ENCODE measurements around the gene C2CD4D. TPM values are rescaled to one million over a fixed set of nuclear protein-coding genes. Genes with fewer than 3 reads are reported as not detected.

C2CD4D gene
- total and polyA plus RNA-seq, 2 donors (not counting 1 experiment from before 2014, with no cell fraction given) = 0.07 TPM; not detected in 1

DNA sequence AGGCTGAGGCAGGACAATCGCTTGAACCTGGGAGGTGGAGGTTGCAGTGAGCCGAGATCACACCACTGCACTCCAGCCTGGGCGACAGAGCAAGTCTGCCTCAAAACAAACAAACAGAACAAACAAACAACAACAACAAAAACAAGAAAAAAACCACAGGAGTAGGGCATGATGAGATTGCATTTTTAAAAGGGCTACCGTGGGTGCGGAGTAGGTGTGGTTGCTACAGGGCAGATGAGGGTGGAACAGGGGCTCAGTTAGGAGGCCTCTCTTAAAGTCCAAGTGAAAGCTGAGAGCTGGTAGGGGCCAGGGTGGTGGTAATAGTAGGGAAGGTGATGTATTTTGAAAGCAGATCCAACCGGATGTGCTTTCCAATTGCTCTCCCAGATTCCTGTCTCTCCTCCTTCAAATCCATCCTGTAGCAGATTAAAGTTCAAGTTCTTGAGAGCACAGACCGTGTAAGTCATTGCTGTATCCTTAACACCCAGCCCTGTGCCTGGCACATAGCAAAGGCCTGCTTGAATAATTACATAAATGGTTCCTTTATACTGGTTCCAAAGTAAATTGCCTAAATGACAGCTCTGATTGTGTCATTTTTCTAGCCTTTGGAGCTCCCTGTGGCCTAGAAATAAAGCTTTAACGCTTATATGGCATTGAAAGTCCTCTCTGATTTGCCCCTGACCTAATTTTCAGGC is 30.2 kb downstream of the C2CD4D start:
- Histone ChIP-seq H3K27ac (ENCODE audit: low read length in 2 of 2) (no peak overlapping the region), H3K27me3 (replicated peaks in 1 of 4; ENCODE audit: control extremely low read depth in 1 of 4, control insufficient read depth in 3 of 4, insufficient read depth in 4 of 4, low read length in 3 of 4) (no peaks in the 10 kb centered on the region), H3K9me3 (ENCODE audit: control extremely low read depth in 1 of 3, control insufficient read depth in 2 of 3, insufficient read depth in 1 of 3, low read length in 2 of 3) (no peaks in the 10 kb centered on the region), H3K4me3 (ENCODE audit: control extremely low read depth in 1 of 5, extremely low read depth in 1 of 5, insufficient read depth in 1 of 5, low read depth in 2 of 5, low read length in 4 of 5) (no peak overlapping the region), H3K9ac (ENCODE audit: low read length) (no peak overlapping the region), H3K79me2 (ENCODE audit: control insufficient read depth, insufficient read depth, low read length) (no peaks in the 10 kb centered on the region), H3K4me1 (ENCODE audit: control insufficient read depth in 2 of 2, insufficient read depth in 2 of 2, low read length in 2 of 2) (peaks cover 2 to 3% of the 10 kb centered on the region in 2 donors), H4K20me1 (ENCODE audit: control insufficient read depth, insufficient read depth, low read length, poor library complexity, severe bottlenecking) (no peaks in the 10 kb centered on the region), H3K36me3 (replicated peaks in 1 of 2; ENCODE audit: control extremely low read depth in 1 of 2, control insufficient read depth in 1 of 2, extremely low read depth in 1 of 2, insufficient read depth in 2 of 2, low read length in 1 of 2) (no peaks in the 10 kb centered on the region), H3K4me2 (replicated peaks; ENCODE audit: low read depth, low read length, poor library complexity, severe bottlenecking) (no peak overlapping the region), H2AFZ (ENCODE audit: insufficient read depth, low read depth, low read length, poor library complexity, severe bottlenecking) (no peak overlapping the region)
- Mint-ChIP-seq H3K9me3 (ENCODE audit: insufficient read depth) (no peaks in the 10 kb centered on the region), H3K27me3 (peaks cover 15% of the 10 kb centered on the region), H3K4me3 (no peak overlapping the region), H3K27ac (no peak overlapping the region), H3K4me1 (peaks cover 4% of the 10 kb centered on the region)
- intact Hi-C loops (cut with micrococcal nuclease) = no loop called here
- ATAC-seq (ENCODE audit: low read depth) = no peak
- CTCF ChIA-PET = no interaction called here
- TF ChIP-seq EZH2 (IDR thresholded peaks at IDR 0.05; ENCODE audit: borderline replicate concordance, insufficient read depth, low read depth, low read length, poor library complexity, severe bottlenecking) (no peak), CTCF (IDR thresholded peaks at IDR 0.05) (no peak)
- DNase-seq = no peak
- POLR2A ChIA-PET = interaction anchor here (0.6 kb wide), 1 partner anchor 580 kb away, joined by 6 read pairs; no protein-coding TSS in a partner anchor
- WGBS (ENCODE audit: insufficient coverage) = 67% methylated on average over 2 of the region's 8 CpGs

GRCh38 chr1:151807766-151808165 is 31.9 kb downstream of the C2CD4D start:
- peaks cover 6 to 9% of the 10 kb centered on the region in 2 donors for H3K4me1 ChIP-seq (ENCODE audit: control insufficient read depth in 2 of 2, insufficient read depth in 2 of 2, low read length in 2 of 2)
- H4K20me1 ChIP-seq (ENCODE audit: control insufficient read depth, insufficient read depth, low read length, poor library complexity, severe bottlenecking) = no peaks in the 10 kb centered on the region
- no peak for TF ChIP-seq CTCF (IDR thresholded peaks at IDR 0.05)
- TF ChIP-seq EZH2 (IDR thresholded peaks at IDR 0.05; ENCODE audit: borderline replicate concordance, insufficient read depth, low read depth, low read length, poor library complexity, severe bottlenecking) = no peak
- WGBS (ENCODE audit: insufficient coverage) = no CpG with 5 or more reads among the region's 1 CpG
- Mint-ChIP-seq H3K27me3 (peaks cover 13% of the 10 kb centered on the region), H3K4me1 (peaks cover 9% of the 10 kb centered on the region), H3K9me3 (ENCODE audit: insufficient read depth) (no peaks in the 10 kb centered on the region), H3K27ac (no peak overlapping the region), H3K4me3 (no peak overlapping the region)
- no peaks in the 10 kb centered on the region for H3K9me3 ChIP-seq (ENCODE audit: control extremely low read depth in 1 of 3, control insufficient read depth in 2 of 3, insufficient read depth in 1 of 3, low read length in 2 of 3)
- no peak overlapping the region for H2AFZ ChIP-seq (ENCODE audit: insufficient read depth, low read depth, low read length, poor library complexity, severe bottlenecking)
- ATAC-seq (ENCODE audit: low read depth) (no peak), DNase-seq (no peak)
- H3K27me3 ChIP-seq (replicated peaks in 1 of 4; ENCODE audit: control extremely low read depth in 1 of 4, control insufficient read depth in 3 of 4, insufficient read depth in 4 of 4, low read length in 3 of 4) = no peaks in the 10 kb centered on the region
- no peak overlapping the region for H3K4me3 ChIP-seq (ENCODE audit: control extremely low read depth in 1 of 5, extremely low read depth in 1 of 5, insufficient read depth in 1 of 5, low read depth in 2 of 5, low read length in 4 of 5)
- H3K79me2 ChIP-seq (ENCODE audit: control insufficient read depth, insufficient read depth, low read length) = no peaks in the 10 kb centered on the region
- H3K27ac ChIP-seq (ENCODE audit: low read length in 2 of 2) = no peak overlapping the region
- ChIA-PET CTCF (interaction anchor here (1.4 kb wide), 1 partner anchor 29 kb away, joined by 4 read pairs; no protein-coding TSS in a partner anchor), POLR2A (no interaction called here)
- H3K4me2 ChIP-seq (replicated peaks; ENCODE audit: low read depth, low read length, poor library complexity, severe bottlenecking) = no peak overlapping the region
- no peak overlapping the region for H3K9ac ChIP-seq (ENCODE audit: low read length)
- intact Hi-C loops (cut with micrococcal nuclease) = no loop called here
- no peaks in the 10 kb centered on the region for H3K36me3 ChIP-seq (replicated peaks in 1 of 2; ENCODE audit: control extremely low read depth in 1 of 2, control insufficient read depth in 1 of 2, extremely low read depth in 1 of 2, insufficient read depth in 2 of 2, low read length in 1 of 2)
